NCI-H1092 treated with DMSO at 0.1 percent for 48 hours (cell line): ENCODE measurements around the gene INTS14.
"Not testable (repeated sequence)": the region's sequence is repeated elsewhere in the genome, so short reads cannot be mapped to it uniquely, and the experiment has no call there.

Source experiments
- DNase-seq: peaks from one replicate; lab custom pipeline; 2025; lab: John Stamatoyannopoulos, UW

INTS14 gene

GRCh38 chr15:65578904-65579728 is 31.8 kb downstream of the INTS14 start:
- DNase-seq = no peak

GRCh38 chr15:65577129-65577996 is 33.6 kb downstream of the INTS14 start:
- no peak for DNase-seq

- DNase-seq = no peak
Observed at GRCh38 chr15:65576664-65577063, 34.3 kb downstream of the INTS14 start.

DNA sequence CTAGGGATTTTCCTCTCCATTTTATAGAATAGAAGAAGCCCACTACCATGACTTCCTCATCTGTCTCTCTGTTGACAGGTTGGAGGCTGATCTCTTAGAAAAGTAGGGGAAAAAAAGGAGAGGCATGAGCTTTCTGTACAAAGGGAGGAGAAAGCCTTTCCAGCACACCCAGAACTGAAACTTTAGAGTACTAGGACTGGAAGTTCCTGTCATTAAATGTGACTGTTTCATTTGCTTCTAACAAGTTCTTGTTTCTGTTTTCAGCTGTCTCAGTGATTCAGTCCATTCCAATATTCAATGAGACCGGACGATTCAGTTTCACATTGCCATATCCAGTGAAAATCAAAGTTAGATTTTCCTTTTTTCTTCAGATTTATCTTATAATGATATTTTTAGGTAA is 39.0 kb downstream of the INTS14 start:
- no peak for DNase-seq

DNA sequence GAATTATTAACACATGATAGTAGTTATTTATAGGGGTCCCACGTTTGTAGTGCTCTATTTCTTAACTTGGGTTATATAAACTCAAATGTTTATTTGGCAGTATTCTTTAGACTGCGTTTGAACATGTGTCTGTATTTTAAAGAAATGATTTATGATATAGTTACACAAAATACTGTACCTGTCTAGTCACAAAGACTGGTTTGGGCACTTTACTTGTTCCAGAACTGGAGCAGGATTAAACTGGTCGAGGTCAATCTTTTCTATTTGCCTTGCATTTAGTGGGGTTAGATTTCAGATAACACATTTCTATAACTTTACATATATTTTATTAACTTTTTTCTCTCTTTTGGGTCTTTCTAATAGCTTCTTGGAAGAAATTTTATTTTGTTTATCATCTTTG is 41.2 kb downstream of the INTS14 start:
- no peak for DNase-seq

DNA sequence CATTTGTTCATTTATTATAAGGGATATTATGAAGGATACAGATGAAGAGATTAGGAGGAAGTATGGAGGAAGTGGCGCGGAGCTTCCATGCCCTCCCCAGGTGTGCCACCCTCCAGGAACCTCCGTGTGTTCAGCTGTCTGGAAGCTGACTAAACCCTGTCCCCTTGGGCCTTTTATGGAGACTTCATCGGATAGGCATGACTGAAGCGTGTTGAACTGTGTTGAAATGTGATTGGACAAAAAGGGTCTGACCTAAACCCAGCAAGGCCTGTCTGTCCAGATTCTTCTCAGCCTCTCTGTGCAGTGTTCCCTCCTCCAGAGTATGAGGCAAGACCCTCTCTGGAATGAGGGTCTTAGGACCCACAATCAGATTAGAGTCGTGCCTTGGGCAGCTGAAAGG is 49.0 kb downstream of the INTS14 start:
- no peak for DNase-seq

GRCh38 chr15:65559941-65560340 is 51.0 kb downstream of the INTS14 start:
- no peak for DNase-seq

DNA sequence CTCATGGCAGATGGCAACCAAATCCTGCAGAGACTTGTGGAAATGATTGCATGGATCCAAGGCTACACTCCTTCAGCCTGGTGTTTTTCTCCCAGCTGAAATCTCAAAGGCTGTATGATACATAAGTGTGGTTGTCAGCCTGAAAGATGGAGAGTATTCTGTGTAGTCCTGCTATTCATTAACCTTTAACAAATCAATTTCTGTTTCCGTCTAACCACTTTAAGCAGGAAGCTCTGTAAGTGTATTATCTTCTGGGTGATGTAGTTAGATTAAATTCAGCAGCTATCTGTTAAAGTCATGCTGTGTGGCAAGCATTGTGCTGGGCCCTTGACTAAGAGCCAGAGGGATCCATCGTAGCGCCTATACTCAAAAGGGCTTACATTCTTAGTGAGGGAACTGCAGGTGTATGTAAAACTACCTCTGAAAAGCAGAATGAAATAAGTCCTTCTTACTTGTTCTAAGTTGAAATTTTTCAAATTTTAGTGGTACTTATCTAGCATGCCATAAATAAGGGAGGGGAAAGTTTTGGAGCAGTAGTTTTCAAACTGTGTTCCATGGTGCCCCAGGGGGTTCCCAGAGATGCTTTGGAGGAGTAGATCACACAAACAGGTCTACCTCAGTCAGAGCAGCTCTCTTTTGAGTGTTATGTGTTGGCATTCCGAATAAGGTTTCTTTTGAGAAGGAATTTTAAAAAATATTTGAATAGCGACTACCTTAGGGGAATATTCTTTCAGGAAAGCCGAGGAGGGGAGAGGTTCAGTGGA is 51.8 kb downstream of the INTS14 start:
- DNase-seq = no peak

GRCh38 chr15:65558336-65558735 is 52.6 kb downstream of the INTS14 start:
- DNase-seq = no peak

GRCh38 chr15:65556622-65557021 is 54.3 kb downstream of the INTS14 start:
- no peak for DNase-seq

- no peak for DNase-seq
Observed at GRCh38 chr15:65553691-65554090, 57.2 kb downstream of the INTS14 start.

DNA sequence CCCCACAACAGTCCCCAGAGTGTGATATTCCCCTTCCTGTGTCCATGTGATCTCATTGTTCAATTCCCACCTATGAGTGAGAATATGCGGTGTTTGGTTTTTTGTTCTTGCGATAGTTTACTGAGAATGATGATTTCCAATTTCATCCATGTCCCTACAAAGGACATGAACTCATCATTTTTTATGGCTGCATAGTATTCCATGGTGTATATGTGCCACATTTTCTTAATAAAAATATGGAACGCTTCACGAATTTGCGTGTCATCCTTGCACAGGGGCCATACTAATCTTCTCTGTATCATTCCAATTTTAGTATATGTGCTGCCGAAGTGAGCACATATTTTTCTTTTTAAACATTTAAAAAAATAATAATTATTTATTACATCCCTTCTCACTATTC is 58.1 kb downstream of the INTS14 start:
- not testable (repeated sequence) for DNase-seq

DNA sequence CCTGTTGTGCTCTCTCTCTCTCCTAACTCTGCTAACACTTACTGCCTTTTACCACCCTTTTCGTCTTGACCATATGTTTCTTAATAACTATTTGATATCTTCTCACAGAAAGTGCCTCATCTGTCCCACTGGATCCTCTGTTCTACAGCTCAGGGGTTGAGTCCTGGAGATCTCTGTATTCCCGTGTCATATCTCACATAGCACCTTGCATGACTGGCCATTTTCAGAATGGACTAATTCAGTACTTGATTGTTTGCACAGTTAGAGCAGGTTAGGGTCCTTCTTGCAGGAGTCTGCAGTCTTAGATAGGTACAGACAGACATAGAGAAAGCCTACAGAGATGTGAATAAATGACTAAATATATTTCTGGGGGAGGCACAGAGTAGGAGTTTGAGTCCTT is 59.7 kb downstream of the INTS14 start:
- no peak for DNase-seq

GRCh38 chr15:65550681-65551098 is 60.2 kb downstream of the INTS14 start:
- no peak for DNase-seq

GRCh38 chr15:65549288-65549687 is 61.6 kb downstream of the INTS14 start:
- DNase-seq = not testable (repeated sequence)

- no peak for DNase-seq
Observed at GRCh38 chr15:65547841-65548240, 63.1 kb downstream of the INTS14 start.

DNA sequence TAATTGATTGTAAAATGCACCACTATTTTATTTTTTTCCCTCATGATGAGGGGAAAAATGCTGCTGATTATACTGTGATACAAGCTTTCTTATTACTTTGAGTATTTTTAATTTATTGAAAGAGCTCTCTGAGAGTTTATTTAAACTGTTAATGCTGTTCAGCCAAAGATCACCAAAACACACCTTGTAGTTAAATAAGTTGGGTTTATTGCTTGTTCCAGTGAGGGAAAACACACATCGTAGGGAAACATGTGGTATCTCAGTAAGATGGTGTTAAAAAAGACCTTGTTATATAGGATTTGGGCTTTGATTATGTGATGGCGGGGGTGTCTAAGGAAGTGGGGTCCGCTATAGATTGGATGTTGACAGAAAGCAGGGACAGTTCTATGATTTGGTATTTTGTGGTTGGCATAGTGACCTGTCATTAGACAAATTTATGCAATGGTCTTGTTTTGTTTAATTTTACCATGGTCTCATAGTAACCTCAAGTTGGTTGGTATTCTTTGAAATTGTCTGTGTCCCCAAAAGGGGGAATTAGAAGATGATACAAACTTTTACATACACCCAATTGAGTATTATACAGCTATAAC is 69.6 kb downstream of the INTS14 start:
- DNase-seq = no peak

DNA sequence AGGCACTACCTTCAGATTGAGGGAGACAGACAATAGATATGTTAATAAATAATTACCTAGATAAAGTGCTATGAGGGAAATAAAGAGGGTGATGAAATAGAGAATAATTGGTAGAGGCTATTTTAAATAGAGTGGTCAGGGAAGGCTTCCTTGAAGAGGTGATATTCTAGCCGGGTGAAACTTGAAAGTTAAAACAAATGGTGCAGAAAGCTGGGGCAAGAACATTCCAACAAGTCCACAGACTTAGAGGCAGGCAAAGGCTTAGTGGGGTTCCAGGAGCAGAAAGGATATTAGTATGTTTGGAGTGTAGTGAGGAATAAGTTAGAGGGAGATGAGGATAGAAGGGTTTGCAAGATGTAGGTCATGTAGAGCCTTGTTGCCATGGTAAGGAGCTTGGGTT is 70.6 kb downstream of the INTS14 start:
- DNase-seq = no peak

DNA sequence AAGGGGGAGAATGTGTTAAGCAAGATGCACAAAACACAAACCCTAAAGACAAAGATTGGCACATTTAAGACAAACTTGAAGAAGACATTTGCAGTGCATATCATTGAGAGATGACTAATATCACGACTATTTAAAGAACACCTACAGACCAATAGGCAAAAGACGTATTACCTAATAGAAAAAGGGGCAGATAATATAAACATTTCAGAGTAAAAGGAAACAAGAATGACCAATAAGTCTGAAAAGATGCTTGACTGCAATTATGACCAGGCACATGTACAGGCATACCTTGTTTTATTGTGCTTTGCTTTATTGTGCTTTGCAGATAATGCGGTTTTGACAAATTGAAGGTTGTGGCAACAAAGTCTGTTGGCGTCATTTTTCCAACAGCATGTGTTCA is 75.7 kb downstream of the INTS14 start:
- no peak for DNase-seq

- no peak for DNase-seq
Observed at GRCh38 chr15:65533057-65533756, 77.7 kb downstream of the INTS14 start.

DNA sequence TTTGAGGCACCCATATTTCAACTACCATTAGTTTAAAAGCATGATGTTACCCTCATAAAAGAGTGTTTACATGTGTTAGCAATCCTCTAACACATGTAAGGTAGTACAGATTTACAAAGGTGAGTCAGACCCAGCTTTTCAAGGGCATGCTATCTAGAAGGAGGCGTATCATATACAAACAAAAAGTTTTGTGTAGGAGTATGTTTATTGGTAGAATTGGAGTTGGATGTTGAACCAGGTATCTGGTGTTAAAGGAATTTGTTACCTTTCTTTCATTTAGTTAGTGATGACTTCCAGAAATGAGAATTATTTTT is 78.2 kb downstream of the INTS14 start:
- DNase-seq = no peak
